Type B pancreatic cell (in vitro differentiated cells): ENCODE data around the gene SLC52A1. TPM values are rescaled to one million over a fixed set of nuclear protein-coding genes. Genes with fewer than 3 reads are reported as not detected.
A peak's percentile ranks its signal among the peaks of the same experiment; 100 is the strongest.

Source experiments
- DNase-seq: peaks from one replicate; pipeline ENCODE4 v3.0.0; 2021; ENCODE audit warnings: mixed read lengths; ENCODE audit not compliant: unreplicated experiment; ENCODE audit errors: extremely low spot score
- H3K27ac Mint-ChIP-seq: 2 replicates; pipeline ENCODE4 v1.8.0; 2021; ENCODE audit warnings: mild to moderate bottlenecking, mixed read lengths
- H3K27me3 Mint-ChIP-seq: 2 replicates; pipeline ENCODE4 v1.8.0; 2021; ENCODE audit warnings: mixed read lengths
- H3K36me3 Mint-ChIP-seq: 2 replicates; pipeline ENCODE4 v1.8.0; 2021; ENCODE audit warnings: mixed read lengths
- H3K4me1 Mint-ChIP-seq: one replicate; pipeline ENCODE4 v1.8.0; 2021; ENCODE audit warnings: mixed read lengths; ENCODE audit not compliant: unreplicated experiment
- H3K4me3 Mint-ChIP-seq: 2 replicates; pipeline ENCODE4 v1.8.0; 2021; ENCODE audit warnings: mild to moderate bottlenecking, mixed read lengths
- H3K9me3 Mint-ChIP-seq: 2 replicates; pipeline ENCODE4 v1.8.0; 2021; ENCODE audit warnings: mixed read lengths
- CTCF ChIP-seq: fragments of 200-600 bp; sonication (generic); conservative IDR thresholded peaks from 2 replicates; pipeline ENCODE4 v1.5.0; 2021; ENCODE audit warnings: antibody characterized with exemption, mild to moderate bottlenecking
- total RNA-seq: library from RNA; stranded (reverse); gene quantifications from 2 replicates; pipeline ENCODE4 v1.2.1, GENCODE V29; 2021; ENCODE audit warnings: low replicate concordance

SLC52A1 gene
- total RNA-seq, 1 donor from 2014 or later, result 0.19 TPM

GRCh38 chr17:5003214-5003867, 31.9 kb downstream of the SLC52A1 start:
- Mint-ChIP-seq H3K4me3 (no peak overlapping the region), H3K36me3 (peaks cover 34% of the 10 kb centered on the region), H3K27me3 (no peaks in the 10 kb centered on the region)

GRCh38 chr17:5002121-5002788, 33.0 kb downstream of the SLC52A1 start:
- no peaks in the 10 kb centered on the region for H3K27me3 Mint-ChIP-seq
- H3K36me3 Mint-ChIP-seq, result peaks cover 25% of the 10 kb centered on the region
- no peaks in the 10 kb centered on the region for H3K9me3 Mint-ChIP-seq
- H3K4me3 Mint-ChIP-seq, result no peak overlapping the region
- H3K4me1 Mint-ChIP-seq, result peaks cover 10% of the 10 kb centered on the region
- no peak overlapping the region for H3K27ac Mint-ChIP-seq
- no peak for DNase-seq
- no peak for TF ChIP-seq CTCF

More at GRCh38 chr17:5003214-5003867, 31.9 kb downstream of the SLC52A1 start:
- DNase-seq, result no peak
- peaks cover 10% of the 10 kb centered on the region for H3K4me1 Mint-ChIP-seq
- H3K27ac Mint-ChIP-seq, result no peak overlapping the region
- no peak for TF ChIP-seq CTCF
- no peaks in the 10 kb centered on the region for H3K9me3 Mint-ChIP-seq

- no peaks in the 10 kb centered on the region for H3K9me3 Mint-ChIP-seq
- H3K4me1 Mint-ChIP-seq, result peaks cover 10% of the 10 kb centered on the region
- peaks cover 19% of the 10 kb centered on the region for H3K36me3 Mint-ChIP-seq
- H3K27me3 Mint-ChIP-seq, result peaks cover 3% of the 10 kb centered on the region
- peak overlapping the region; percentile 34 for H3K4me3 Mint-ChIP-seq
- no peak for TF ChIP-seq CTCF
- DNase-seq, result no peak
- H3K27ac Mint-ChIP-seq, result no peak overlapping the region
These were observed 35.0 kb downstream of the SLC52A1 start for GRCh38 chr17:5000237-5000639.

GRCh38 chr17:4999430-5000093, 35.7 kb downstream of the SLC52A1 start:
- DNase-seq, result no peak
- H3K9me3 Mint-ChIP-seq, result no peaks in the 10 kb centered on the region
- peaks cover 3% of the 10 kb centered on the region for H3K27me3 Mint-ChIP-seq
- H3K36me3 Mint-ChIP-seq, result peaks cover 17% of the 10 kb centered on the region
- H3K27ac Mint-ChIP-seq, result peak overlapping the region; percentile 87
- peaks cover 10% of the 10 kb centered on the region for H3K4me1 Mint-ChIP-seq
- TF ChIP-seq CTCF, result no peak
- peak overlapping the region; percentile 89 for H3K4me3 Mint-ChIP-seq

- H3K27me3 Mint-ChIP-seq, result peaks cover 3% of the 10 kb centered on the region
- no peak for TF ChIP-seq CTCF
These were observed 36.3 kb downstream of the SLC52A1 start for GRCh38 chr17:4998732-4999429.

More at GRCh38 chr17:4998732-4999429, 36.3 kb downstream of the SLC52A1 start:
- H3K4me3 Mint-ChIP-seq, result peak overlapping the region; percentile 89
- peaks cover 10% of the 10 kb centered on the region for H3K4me1 Mint-ChIP-seq
- DNase-seq, result no peak
- no peaks in the 10 kb centered on the region for H3K9me3 Mint-ChIP-seq
- peak overlapping the region; percentile 87 for H3K27ac Mint-ChIP-seq
- H3K36me3 Mint-ChIP-seq, result peaks cover 12% of the 10 kb centered on the region
